ENCODE measurements around the gene SDK1.

Gene SDK1

DNA sequence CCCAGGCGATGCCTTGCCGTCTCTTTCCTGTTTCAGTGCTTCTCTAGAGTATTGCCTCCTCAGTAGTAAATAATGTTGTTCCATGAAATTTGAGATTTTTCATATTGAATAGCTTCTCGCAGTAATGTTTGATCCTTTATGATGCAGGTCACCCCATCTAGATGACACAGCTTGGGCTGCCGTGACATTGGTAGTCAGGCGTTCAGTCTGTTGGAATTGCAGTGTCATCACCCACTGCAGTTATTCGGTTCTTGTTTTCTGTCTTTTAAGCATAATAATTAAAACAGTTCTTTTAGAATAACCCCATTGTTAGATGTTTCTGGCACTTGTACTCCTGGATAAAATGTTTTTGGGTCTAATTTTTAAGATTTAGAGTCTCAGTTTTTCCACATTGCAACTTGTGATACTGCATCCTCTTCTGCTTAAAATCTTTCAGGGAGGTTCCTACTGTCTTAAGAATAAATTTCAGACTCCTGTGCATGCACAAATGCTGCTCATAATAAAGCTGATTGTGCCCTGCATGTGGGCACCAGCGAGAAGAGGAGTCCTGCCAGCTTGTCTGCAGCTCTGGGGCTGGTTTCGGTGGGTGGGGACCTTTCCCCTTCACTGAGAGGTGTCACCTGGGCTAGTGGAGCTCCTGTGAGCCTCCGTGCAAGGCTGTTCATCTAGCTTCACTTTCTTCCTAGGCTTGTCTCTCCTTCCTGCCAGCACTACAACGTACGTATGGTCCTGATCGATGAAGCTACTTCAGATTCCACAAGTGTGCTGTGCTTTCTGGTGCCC is 44.8 kb downstream of the SDK1 start:
- DNase-seq: no peak

DNA sequence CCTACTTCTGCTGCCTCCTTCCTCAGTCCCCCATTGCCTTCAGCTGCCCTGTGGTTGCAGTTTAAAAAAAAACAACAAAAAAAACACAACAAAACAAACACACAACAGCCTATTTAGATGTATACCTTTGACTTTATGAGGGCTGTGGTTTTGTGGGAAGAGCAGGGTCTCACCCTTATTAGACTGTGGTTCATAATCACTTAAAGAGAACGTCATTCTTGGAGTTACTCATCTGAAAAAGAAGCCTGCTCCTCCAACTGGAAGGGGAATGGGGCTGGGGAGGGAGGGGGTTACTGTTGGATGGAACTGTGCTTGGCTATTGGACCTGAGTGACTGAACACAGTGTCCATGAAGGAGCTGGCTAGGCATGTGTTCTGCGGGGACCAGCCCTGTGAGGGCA is 48.1 kb downstream of the SDK1 start:
- no peak for DNase-seq

DNA sequence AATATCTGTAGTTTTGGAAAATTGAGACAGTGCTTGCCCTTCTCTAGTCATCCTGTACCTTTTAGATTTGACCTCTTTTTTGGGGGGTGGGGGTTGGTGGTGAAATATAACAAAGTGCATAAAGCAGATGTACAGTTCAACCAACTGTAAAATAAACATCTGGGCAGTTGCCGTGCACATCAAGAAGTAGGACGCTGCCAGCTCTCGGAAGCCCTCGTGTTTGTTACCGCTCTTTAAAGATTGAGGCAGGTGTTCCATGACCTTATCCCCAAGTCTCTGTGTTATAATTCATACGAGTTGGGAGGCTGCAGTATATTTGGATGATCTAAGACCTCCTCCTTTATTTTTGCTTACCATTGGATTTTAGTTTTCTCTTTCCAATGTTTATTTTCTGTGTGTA is 55.1 kb downstream of the SDK1 start:
- DNase-seq: no peak

DNA sequence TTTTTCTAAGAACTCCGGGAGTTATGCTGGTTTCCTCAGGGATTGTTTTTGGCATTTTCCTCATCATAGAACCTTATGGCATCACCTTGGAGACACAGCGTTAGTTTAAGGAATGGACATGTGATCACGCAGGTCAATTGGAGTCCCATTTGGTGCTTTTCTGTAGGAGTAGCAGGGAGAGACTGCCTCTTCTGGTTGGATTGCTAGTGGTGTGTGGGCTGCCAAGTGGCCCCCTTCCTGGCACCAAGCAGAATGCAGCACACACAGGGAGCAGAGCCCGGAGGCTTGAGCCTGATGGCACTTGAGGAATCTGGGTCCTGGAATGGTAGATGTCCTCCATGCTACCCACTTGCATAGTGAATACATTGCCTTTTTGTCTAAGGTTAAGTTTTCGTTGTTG is 57.9 kb downstream of the SDK1 start:
- DNase-seq: no peak

DNA sequence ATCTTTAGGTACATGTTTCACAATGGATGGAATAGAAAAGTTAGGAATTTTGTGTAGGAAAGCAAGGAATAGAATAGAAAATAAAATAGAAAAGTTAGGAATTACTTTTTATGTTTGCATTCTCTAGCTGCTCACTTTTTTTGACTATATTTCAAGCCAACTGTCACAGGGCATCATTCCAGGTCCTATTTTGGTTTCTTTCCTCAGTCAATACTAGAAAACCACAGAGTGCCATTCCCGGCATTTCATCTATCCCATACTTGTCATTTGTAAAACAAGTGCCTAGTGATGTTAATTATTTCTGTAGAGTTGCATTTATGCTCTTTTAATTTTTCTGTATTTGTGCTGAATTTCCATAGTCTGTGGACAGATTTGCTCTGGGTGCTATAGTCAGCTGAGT is 66.2 kb downstream of the SDK1 start:
- DNase-seq: no peak

DNA sequence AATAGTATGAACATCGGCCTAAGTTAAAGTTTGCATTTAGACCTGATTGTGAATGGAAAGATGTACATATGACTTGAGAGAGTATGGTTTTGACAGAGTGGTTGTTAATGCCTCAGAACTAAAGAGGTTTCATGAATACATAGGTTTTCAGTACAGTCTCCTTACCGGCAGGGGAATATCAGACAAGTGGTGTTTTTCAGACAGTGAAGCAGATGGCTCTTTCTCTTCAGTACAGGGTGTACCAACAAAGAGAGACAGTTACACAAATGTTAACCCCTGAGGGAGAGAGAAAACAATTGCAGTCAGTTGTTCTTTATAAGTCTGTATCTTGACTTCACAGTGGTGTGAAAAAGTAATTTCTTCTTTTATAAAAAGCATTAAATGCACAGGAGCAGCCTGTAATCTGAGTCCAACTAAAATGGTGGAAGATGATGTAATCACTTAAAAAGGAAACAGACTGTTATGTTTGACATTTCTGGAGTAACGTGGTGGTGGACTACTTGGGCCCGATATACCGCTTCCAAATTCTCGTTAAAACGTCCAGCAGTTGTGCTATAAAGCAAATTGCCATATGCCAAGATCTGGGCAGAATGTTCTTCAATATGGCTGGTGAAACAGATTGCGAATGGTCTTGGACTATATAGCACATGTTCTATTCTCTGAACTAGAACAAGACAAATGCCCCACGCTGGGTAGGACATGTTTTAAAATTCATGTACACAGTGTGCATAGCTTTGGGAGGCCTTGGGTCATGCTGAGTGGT is 69.2 kb downstream of the SDK1 start:
- no peak for DNase-seq

DNA sequence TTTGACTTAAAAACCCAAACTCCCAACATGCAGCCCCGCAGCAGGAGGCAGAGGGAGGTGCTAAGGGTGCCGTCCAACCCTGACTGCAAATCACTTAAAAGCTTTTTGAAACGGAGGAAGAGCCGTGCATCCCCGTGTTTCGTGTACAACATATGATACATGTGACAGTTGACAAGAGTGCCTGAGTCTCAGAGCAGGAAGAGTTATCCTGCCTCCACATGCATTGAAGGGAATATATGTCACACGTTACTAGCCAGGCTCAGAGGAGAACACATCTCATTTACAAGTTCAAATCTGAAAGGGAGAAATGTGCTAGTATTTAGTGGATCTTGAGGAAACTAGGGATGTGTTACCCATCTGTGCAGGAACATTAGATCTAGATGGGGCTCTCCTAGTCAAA is 69.9 kb downstream of the SDK1 start:
- DNase-seq: no peak

DNA sequence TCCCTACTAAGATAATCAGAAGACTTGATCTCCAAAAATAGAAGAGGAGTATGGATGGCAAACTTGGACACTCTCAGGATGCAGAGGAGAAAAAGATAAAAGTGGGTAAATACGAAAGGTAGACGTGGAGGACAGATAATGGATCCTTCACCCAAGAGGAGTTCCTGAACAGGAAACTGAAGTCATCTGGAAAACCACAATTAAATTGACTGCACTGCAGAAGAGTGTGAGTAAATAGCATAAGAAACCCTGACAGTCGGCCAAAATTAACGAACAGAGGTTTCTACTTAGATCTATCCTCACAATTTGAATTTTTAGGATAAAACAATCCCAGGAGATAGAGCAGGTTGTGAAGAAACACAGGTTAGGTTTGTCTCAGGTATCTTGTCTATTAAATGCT is 70.5 kb downstream of the SDK1 start:
- DNase-seq: no peak

DNA sequence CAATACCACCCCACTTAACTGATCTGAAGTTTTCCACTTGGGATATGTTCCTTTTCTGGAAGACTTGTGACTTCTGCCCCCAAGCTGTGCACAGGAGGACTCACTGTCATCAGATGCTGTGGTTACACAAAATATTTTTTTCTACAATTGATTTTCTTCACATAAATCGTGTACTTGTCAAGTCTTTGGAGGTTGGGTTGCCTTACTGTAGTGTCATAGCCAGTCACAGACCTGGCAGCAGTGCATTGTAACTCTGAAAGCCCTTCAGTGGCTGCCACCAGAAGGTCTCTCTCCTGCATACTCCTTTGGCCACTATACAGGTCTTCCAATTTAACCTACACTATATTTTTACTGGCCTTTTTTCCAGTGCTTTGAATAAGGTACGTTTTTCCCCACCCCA is 73.2 kb downstream of the SDK1 start:
- no peak for DNase-seq

DNA sequence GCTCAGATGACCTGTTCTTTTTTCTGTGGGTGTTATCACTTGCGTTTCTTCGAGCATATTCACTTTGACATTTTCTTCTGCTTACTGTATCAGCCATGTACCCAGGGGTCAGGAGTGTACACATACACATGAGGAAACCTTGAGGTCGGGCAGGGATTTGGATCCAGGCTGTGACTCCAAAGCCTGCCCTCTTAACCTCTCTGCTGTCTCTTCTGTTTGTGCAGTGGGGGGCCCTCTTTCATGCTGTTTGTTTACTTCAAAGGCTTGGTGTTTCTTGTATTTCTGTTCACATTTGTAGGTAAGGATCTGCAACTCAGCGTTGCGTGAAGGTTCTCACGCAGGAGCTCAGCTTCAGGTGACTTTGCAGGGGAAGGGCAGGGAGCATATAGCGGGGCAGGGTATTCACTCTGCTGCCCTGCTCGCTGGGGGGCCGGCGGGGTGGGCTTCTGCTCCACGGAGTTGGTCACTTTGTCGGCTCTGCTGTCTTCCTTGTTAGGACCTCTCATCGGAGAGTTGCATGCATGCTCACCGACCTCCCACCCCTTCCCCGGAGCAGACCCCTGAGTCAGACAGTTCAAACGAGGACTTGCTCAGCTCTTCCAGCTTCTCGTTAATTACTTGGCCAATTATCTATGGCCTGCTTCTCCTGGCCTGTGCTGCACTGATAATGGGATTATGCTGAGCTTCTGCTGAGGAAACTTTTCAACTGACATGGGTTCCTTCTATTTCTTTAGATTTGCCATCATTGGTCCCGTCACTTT is 77.5 kb downstream of the SDK1 start:
- no peak for DNase-seq

DNA sequence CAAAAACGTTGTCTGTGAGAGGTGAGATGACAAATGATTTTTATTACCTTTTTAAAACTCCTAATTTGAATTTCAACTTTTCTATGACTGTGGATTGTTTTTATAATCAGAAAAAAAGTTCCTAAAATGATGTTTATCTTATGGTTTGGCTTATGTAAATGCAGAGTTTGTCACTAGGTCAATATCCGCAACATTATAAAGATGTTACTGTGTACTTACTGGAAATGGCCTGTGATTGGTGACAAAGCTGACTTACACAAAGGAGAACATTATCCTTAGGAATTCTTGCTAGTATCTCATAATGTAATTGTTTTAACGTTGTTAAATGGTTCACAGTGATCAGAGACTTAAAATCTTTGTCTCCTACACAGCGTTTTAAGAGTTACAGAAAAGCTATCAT is 79.0 kb downstream of the SDK1 start:
- no peak for DNase-seq

DNA sequence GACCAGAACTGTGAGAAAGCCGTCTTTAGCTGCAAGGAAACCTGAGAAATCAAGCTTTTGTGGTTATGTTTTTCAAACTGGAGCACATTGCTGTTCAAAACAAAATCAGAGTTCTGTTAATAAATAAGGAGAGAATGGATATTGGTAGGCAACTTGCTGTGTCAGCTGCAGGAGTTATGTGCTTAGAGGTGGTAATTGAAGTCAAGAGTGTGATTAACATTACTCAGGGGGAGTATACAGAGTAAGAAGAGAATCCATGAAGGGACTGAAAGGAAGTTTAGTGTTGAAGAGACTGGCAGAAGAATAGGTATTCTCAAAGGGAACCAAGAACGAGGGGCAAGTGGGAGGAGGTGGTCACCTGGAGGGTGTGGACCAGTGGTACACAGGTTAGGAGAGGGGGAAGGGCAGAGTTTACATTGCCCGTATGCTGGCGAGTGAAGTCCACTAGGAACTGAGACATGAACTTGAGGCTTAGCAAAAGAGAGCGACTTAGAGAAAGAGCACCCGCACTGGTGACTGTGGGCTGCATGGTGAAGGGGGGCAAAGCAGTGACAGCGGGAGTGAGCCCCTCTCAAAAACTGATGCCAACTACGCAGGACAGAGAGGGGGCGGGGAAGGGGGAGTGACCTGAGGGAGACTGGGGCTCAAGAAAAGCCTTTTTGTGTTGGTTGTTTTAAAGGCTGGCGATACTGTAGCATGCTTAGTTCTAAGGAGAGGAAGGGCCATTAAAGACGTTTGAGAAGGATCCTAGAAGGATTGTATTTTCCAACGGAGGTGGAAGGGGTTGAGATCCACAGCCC is 80.0 kb downstream of the SDK1 start:
- no peak for DNase-seq

DNA sequence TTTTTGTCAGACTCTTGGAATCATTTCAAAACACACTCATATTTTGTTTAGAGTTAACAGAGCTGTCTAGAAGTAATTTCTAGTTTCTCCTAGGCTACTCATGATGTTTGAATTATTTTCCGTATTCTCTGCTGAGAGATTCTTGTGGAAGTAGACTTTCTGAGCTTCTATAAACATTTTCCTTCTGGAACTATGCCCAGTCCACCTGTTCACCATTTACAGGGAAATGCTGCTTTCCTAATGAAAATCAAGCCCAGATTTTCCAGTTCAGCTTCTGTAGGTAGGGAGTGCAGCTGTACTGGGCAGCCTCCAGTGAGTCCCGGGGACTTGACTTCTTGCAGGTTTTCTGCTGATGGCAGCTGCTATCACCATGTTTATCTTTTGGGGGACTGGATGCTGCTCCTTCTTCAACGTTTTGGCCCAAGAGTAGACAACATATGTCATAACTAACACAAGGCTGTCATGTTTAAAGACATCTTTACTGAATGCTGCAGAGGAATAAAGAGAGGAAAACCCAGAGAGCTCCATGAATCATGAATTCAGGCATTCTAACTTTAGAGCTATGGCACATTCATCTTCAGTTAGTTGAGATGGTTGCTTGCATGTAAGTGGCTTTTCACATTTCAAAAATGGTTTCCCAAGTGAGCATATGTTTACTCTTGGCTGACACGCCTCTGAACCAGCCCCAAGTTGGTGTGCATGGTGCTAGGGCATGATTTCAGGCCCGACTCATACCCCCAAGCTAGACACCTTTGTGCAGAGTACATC is 85.6 kb downstream of the SDK1 start:
- no peak for DNase-seq

DNA sequence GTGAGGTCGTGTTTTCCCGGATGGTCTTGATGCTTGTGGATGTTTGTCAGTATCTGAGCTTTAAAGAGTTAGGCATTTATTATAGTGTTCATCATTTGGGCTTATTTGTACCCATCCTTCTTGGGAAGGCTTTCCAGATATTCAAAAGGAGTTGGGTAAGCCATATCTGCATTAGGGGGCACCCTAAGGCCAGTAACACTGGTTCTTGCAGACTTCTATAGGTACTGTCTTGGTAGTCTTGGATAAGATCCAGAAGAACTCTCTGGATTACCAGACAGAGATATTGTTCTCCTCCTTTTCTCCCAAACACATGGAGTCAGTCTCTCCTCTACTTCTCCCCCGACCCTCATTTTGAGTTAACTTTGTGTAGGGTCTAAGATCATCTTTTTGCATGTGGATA is 92.8 kb downstream of the SDK1 start:
- DNase-seq: no peak

DNA sequence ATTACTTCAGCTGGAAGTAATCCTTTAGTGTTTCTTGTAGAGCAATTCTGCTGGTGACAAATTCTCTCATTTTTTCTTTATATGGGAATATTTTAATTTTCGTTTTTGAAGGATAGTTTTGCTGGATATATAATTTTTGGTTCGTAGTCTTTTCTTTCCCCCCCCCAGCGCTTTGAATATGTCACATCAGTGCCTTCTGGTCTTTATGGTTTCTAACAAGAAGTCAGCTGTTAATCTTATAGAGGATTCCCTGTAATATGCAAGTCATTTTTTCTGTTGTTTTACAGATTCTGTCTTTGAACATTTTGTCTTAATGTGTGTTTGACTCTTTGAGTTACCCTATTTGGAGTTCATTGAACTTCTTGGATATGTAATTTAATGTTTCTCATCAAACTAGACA is 96.3 kb downstream of the SDK1 start:
- no peak for DNase-seq

DNA sequence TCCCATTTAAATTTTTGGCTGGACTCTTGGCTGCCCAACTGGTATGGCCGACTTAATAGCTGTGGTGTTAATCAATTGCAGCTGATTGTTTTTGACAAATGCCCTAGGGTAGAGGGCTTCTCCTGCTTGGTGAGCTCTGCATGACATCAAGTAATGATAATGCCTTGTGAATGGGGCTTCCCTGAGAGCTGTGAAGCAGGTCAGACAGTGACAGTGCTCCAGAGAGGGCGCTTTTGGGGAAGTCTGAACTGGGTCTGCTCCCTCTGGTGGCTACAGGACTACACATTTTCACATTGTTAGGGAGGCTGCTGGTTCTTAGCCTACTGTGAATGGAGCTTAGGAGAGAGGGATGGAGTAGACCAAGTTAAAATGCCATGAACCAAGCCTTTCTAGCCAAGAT is 98.8 kb downstream of the SDK1 start:
- no peak for DNase-seq

DNA sequence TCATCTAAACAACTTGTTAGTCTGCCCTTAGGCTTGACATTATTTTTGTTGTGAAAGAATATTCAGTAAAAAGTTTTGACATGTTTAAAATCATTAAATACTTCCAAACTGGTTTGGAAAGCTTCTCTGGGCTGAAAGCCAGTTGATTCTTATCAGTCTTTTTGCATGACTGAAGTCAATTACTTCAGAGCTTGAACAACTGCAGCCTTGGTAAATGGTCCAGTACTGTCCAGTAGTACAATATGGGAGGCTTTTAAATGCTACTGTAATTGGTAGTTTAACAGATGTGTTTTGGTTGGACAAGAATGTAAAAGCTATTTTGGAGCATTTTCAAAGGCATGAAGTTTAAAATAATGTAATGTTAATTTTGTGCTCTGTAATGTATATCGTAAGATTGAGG is 103.4 kb downstream of the SDK1 start:
- DNase-seq: no peak

DNA sequence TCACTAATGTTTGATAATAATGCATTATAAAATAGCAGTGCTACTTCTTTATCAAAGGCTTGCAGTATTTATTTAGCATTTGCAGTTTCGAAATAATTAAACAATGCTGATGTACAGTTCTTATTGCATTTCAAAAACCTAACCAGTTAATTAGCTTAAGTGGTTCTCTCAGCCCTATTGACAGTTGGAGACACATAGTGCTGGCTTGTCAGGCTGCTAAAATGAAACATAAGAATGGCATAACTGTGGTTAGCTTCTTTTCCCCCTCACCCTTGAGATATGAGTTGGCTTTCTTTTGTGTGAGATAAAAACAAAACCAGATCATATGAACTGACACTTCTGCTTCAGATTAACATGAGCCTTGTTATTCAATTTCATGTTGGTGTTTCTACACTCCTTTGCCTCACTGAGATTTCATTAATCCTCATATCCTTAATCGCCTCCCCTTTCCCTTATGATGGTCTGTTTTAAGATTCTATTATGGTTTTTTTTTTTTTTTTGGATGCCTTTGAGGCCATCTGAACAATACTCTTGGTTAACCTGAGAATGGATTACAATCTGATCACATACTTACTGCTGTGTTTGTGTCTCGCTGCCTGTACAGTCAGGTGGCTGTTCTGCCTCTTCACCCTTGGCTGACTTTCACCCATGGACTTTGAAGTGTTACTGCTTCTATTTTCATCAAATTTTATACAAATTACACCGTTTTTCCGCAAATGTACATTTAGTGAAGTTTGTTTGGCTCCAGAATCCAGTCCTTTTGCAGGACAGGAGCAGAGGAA is 108.0 kb downstream of the SDK1 start:
- DNase-seq: no peak

DNA sequence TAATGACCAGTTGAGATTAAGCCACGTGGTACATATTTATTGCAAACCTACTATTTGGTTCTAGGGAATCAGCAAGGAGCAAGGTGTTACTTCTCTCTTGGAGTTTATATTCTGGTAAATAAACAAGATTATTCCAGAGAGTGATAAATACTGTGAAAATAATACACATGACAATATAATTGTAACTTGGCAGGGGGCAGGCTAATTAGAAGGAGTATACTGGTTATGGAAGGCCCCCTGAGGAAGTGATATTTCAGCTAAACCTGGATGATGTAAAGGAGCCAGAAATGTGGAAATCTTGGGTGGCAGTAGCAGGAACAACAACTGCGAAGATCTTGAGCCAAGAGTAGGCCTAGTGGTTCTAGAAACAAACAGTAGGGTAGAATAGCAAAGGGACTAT is 111.8 kb downstream of the SDK1 start:
- no peak for DNase-seq

DNA sequence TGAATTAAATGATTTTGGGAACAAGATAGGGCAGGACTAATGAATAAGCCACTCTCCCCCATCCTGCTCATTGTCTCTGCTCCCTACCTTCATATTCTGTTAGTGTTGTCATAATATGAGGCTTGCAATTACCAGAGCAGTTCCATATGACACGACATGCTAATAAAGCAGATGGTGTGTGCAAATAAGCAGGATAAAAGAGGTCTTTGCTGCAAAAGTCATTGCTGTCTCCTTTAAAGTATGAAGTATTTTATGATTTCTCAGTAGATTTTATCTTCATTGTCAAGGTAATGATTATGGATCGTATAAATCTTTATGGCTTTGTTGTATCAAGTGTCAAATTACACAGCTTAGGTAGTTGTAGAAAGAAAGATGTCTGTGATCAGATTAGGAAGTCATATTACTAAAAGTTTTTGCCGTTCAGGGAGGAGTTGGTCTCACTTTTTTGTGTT is 114.8 kb downstream of the SDK1 start:
- DNase-seq: no peak

DNA sequence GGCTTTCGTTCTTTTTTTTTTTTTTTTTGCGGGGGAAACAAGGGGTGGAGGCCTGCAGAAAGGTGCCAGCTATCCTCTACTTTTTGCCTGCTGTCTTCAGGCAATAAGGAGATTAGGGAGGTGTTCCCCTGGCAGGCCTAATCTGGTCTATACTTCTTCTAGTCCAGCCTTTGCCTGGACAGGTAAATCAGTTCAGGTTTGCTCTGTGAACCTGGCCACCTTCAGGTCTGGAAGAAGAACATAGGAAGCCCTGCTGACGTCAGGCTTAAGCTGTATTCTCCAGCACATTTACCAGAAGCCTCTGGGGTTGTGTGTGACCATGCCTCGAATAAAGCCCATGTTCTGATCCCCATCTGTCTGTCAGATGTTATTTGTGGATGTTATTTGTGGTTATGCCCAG is 115.4 kb downstream of the SDK1 start:
- no peak for DNase-seq

Data from stimulated activated CD4-positive, alpha-beta T cell treated with anti-CD3 and anti-CD28 coated beads, Interleukin-12 subunit alpha, Interleukin-12 subunit beta, amount 100 ng/mL, for 4 hours (primary cell).